ENCODE measurements around the gene ZBTB20. TPM values are rescaled to one million over a fixed set of nuclear protein-coding genes. Genes with fewer than 3 reads are reported as not detected.

ZBTB20 gene
- total and polyA plus RNA-seq, 2 donors (not counting 1 experiment from before 2014, with no cell fraction given), result 4.0 to 123 TPM

GRCh38 chr3:114866430-114866829, 280.7 kb downstream of the ZBTB20 start:
- H3K4me2 ChIP-seq (replicated peaks; ENCODE audit: low read depth, low read length, poor library complexity, severe bottlenecking), result no peak overlapping the region
- ATAC-seq (ENCODE audit: low read depth), result no peak
- no peaks in the 10 kb centered on the region for H3K79me2 ChIP-seq (ENCODE audit: control insufficient read depth, insufficient read depth, low read length)
- POLR2A ChIA-PET, result no interaction called here
- H3K4me3 Mint-ChIP-seq, result no peak overlapping the region
- no peak overlapping the region for H2AFZ ChIP-seq (ENCODE audit: insufficient read depth, low read depth, low read length, poor library complexity, severe bottlenecking)
- no peak overlapping the region for H3K27ac Mint-ChIP-seq
- no peaks in the 10 kb centered on the region for H3K27me3 Mint-ChIP-seq
- peaks cover 13% of the 10 kb centered on the region for H3K4me1 Mint-ChIP-seq
- H3K27me3 ChIP-seq (replicated peaks in 1 of 4; ENCODE audit: control extremely low read depth in 1 of 4, control insufficient read depth in 3 of 4, insufficient read depth in 4 of 4, low read length in 3 of 4), result no peaks in the 10 kb centered on the region
- no peak overlapping the region for H3K4me3 ChIP-seq (ENCODE audit: control extremely low read depth in 1 of 5, extremely low read depth in 1 of 5, insufficient read depth in 1 of 5, low read depth in 2 of 5, low read length in 4 of 5)
- CTCF ChIA-PET, result no interaction called here
- H3K36me3 ChIP-seq (replicated peaks in 1 of 2; ENCODE audit: control extremely low read depth in 1 of 2, control insufficient read depth in 1 of 2, extremely low read depth in 1 of 2, insufficient read depth in 2 of 2, low read length in 1 of 2), result no peaks in the 10 kb centered on the region
- H3K9ac ChIP-seq (ENCODE audit: low read length), result no peak overlapping the region
- H3K9me3 ChIP-seq (ENCODE audit: control extremely low read depth in 1 of 3, control insufficient read depth in 2 of 3, insufficient read depth in 1 of 3, low read length in 2 of 3), result no peaks in the 10 kb centered on the region
- no peaks in the 10 kb centered on the region for H3K9me3 Mint-ChIP-seq (ENCODE audit: insufficient read depth)
- intact Hi-C loops (cut with micrococcal nuclease), result no loop called here
- TF ChIP-seq EZH2 (IDR thresholded peaks at IDR 0.05; ENCODE audit: borderline replicate concordance, insufficient read depth, low read depth, low read length, poor library complexity, severe bottlenecking), result no peak
- H3K27ac ChIP-seq (ENCODE audit: low read length in 2 of 2), result no peak overlapping the region
- peaks cover 0 to 7% of the 10 kb centered on the region in 2 donors for H3K4me1 ChIP-seq (ENCODE audit: control insufficient read depth in 2 of 2, insufficient read depth in 2 of 2, low read length in 2 of 2)
- DNase-seq, result no peak
- no peaks in the 10 kb centered on the region for H4K20me1 ChIP-seq (ENCODE audit: control insufficient read depth, insufficient read depth, low read length, poor library complexity, severe bottlenecking)

DNA sequence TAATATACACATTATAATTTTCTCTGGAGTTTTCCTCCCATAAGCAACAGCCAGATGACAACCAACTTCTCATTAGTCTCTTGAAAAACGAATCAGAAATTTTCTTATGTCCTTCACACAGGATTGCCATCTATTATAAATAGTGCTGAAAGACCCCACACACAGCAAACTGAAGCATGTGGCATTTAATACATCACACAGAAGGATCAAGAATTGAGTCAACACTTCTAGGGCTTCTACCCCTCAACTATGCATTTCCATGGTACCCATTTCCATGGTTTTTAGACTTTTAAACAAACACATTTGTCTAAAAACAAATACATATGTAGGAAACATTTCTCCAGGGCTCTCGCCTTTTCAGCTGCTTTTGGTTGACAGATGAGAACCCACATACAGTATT, 282.1 kb downstream of the ZBTB20 start:
- Histone ChIP-seq H3K27me3 (replicated peaks in 1 of 4; ENCODE audit: control extremely low read depth in 1 of 4, control insufficient read depth in 3 of 4, insufficient read depth in 4 of 4, low read length in 3 of 4) (no peaks in the 10 kb centered on the region), H3K9me3 (ENCODE audit: control extremely low read depth in 1 of 3, control insufficient read depth in 2 of 3, insufficient read depth in 1 of 3, low read length in 2 of 3) (no peaks in the 10 kb centered on the region), H3K36me3 (replicated peaks in 1 of 2; ENCODE audit: control extremely low read depth in 1 of 2, control insufficient read depth in 1 of 2, extremely low read depth in 1 of 2, insufficient read depth in 2 of 2, low read length in 1 of 2) (no peaks in the 10 kb centered on the region), H3K4me1 (ENCODE audit: control insufficient read depth in 2 of 2, insufficient read depth in 2 of 2, low read length in 2 of 2) (peaks cover 0 to 7% of the 10 kb centered on the region in 2 donors), H3K9ac (ENCODE audit: low read length) (no peak overlapping the region), H4K20me1 (ENCODE audit: control insufficient read depth, insufficient read depth, low read length, poor library complexity, severe bottlenecking) (no peaks in the 10 kb centered on the region), H3K4me3 (ENCODE audit: control extremely low read depth in 1 of 5, extremely low read depth in 1 of 5, insufficient read depth in 1 of 5, low read depth in 2 of 5, low read length in 4 of 5) (no peak overlapping the region), H3K79me2 (ENCODE audit: control insufficient read depth, insufficient read depth, low read length) (no peaks in the 10 kb centered on the region), H3K4me2 (replicated peaks; ENCODE audit: low read depth, low read length, poor library complexity, severe bottlenecking) (no peak overlapping the region), H2AFZ (ENCODE audit: insufficient read depth, low read depth, low read length, poor library complexity, severe bottlenecking) (no peak overlapping the region), H3K27ac (ENCODE audit: low read length in 2 of 2) (no peak overlapping the region)
- Mint-ChIP-seq H3K27ac (no peak overlapping the region), H3K4me1 (peaks cover 13% of the 10 kb centered on the region), H3K27me3 (no peaks in the 10 kb centered on the region), H3K4me3 (no peak overlapping the region), H3K9me3 (ENCODE audit: insufficient read depth) (no peaks in the 10 kb centered on the region)
- WGBS (ENCODE audit: insufficient coverage), result 100% methylated on average over 1 of the region's 2 CpGs
- no peak for TF ChIP-seq EZH2 (IDR thresholded peaks at IDR 0.05; ENCODE audit: borderline replicate concordance, insufficient read depth, low read depth, low read length, poor library complexity, severe bottlenecking)
- TF ChIP-seq, protein P1, sequence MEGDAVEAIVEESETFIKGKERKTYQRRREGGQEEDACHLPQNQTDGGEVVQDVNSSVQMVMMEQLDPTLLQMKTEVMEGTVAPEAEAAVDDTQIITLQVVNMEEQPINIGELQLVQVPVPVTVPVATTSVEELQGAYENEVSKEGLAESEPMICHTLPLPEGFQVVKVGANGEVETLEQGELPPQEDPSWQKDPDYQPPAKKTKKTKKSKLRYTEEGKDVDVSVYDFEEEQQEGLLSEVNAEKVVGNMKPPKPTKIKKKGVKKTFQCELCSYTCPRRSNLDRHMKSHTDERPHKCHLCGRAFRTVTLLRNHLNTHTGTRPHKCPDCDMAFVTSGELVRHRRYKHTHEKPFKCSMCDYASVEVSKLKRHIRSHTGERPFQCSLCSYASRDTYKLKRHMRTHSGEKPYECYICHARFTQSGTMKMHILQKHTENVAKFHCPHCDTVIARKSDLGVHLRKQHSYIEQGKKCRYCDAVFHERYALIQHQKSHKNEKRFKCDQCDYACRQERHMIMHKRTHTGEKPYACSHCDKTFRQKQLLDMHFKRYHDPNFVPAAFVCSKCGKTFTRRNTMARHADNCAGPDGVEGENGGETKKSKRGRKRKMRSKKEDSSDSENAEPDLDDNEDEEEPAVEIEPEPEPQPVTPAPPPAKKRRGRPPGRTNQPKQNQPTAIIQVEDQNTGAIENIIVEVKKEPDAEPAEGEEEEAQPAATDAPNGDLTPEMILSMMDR (IDR thresholded peaks at IDR 0.05), result no peak
- ATAC-seq (ENCODE audit: low read depth) (no peak), DNase-seq (no peak)
- CTCF ChIA-PET, result no interaction called here
- POLR2A ChIA-PET, result no interaction called here
- intact Hi-C loops (cut with micrococcal nuclease), result no loop called here

All from B cell (primary cell).